ENCODE results near the gene USP32.

DNA sequence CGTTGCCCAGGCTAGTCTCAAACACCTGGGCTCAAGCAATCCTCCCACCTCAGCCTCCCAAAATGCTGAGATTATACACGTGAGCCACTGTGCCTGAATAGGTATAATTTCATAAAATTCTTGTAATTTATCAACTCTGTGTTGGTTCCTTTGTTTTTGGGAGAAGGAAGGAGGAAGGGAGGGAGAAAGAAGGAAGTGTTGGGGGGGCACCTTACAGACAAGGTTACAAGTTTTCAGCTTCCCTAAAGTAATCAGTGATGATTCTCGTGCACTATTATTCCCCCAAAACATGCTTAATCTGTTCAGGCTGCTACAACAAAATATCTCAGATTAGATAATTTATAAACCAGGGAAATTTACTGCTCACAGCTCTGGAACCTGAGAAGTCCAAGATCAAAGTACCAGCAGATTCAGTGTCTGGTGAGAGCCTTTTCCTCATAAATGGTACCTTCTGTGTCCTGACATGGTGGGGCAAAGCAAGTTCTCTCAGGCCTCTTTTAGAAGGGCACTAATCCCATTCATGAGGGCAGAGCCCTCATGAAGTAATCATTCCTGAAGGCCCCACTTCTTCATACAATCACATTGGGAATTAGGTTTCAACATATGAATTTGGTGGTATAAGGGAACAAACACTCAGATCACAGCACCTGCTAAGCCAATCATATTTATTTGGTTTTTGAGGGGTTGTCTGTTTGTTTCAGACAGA lies 28.1 kb downstream of the USP32 start:
- TF ChIP-seq, protein P1, sequence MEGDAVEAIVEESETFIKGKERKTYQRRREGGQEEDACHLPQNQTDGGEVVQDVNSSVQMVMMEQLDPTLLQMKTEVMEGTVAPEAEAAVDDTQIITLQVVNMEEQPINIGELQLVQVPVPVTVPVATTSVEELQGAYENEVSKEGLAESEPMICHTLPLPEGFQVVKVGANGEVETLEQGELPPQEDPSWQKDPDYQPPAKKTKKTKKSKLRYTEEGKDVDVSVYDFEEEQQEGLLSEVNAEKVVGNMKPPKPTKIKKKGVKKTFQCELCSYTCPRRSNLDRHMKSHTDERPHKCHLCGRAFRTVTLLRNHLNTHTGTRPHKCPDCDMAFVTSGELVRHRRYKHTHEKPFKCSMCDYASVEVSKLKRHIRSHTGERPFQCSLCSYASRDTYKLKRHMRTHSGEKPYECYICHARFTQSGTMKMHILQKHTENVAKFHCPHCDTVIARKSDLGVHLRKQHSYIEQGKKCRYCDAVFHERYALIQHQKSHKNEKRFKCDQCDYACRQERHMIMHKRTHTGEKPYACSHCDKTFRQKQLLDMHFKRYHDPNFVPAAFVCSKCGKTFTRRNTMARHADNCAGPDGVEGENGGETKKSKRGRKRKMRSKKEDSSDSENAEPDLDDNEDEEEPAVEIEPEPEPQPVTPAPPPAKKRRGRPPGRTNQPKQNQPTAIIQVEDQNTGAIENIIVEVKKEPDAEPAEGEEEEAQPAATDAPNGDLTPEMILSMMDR (IDR thresholded peaks at IDR 0.05), result no peak
- TF ChIP-seq EZH2 (IDR thresholded peaks at IDR 0.05; ENCODE audit: borderline replicate concordance, insufficient read depth, low read depth, low read length, poor library complexity, severe bottlenecking), result no peak

Data from B cell (primary cell).